ENCODE data around the gene AKR1B15. TPM values are rescaled to one million over a fixed set of nuclear protein-coding genes. Genes with fewer than 3 reads are reported as not detected.
"Not testable (repeated sequence)": the region's sequence is repeated elsewhere in the genome, so short reads cannot be mapped to it uniquely, and the experiment has no call there.

AKR1B15 gene
- total and polyA plus RNA-seq, 5 donors: 0.07 TPM; not detected in 4

DNA sequence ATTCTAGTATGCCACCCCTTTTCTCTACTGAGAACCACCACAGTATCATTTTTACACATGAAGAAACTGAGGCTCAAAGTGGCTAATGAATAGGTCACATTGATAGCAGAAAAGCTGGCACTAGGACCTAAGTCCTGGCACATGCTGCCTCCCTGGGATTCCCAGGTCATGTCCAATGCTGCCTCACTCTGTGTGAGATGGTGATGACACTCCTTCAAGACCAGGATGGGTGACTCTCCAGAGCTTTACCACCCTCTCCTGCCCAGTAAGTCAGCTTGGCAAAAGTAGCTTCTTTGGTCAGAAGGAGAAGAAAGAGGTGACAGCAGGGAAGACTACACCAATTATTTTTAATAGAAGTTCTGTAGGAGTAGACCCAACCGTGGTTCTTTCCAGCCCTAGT, 34.8 kb upstream of the AKR1B15 start:
- Histone ChIP-seq H3K27ac (ENCODE audit: low read length) (no peak overlapping the region), H3K9me3 (ENCODE audit: control insufficient read depth, low read length) (no peaks in the 10 kb centered on the region), H3K4me3 (ENCODE audit: low read length) (no peak overlapping the region), H3K4me1 (ENCODE audit: control insufficient read depth, insufficient read depth, low read length) (no peaks in the 10 kb centered on the region), H3K27me3 (ENCODE audit: control insufficient read depth, insufficient read depth) (no peaks in the 10 kb centered on the region)
- intact Hi-C loops (cut with DNase I): loop anchor here in 2 of 4 donors (2.0 to 10.0 kb wide), 3 partner anchors 82 to 93 kb away; no protein-coding TSS in a partner anchor
- DNase-seq (no peak), ATAC-seq (peak in 1 of 2 donors; percentile 39)
- 25% methylated on average over 1 of the region's 1 CpG for WGBS

DNA sequence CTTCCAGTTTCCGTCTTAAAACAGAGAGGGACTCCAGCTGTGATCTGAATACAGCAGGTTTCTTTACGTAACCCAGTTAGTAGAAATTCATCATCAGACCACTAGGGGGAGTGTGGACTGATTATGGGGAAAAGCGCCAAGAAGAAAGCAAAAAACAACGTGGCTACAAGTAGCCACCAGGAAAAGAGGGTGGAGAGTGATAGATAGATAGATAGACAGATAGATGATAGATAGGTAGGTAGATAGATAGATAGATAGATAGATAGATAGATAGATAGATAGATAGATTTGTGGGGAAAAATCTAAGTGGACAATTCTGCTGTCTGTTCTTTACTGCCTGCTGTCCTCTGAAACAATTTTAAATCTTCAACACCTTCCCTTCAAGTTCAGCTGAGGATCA, 34.2 kb upstream of the AKR1B15 start:
- no peaks in the 10 kb centered on the region for H3K9me3 ChIP-seq (ENCODE audit: control insufficient read depth, low read length)
- no peak overlapping the region for H3K27ac ChIP-seq (ENCODE audit: low read length)
- intact Hi-C loops (cut with DNase I): loop anchor here in 2 of 4 donors (2.0 to 10.0 kb wide), 3 partner anchors 82 to 92 kb away; no protein-coding TSS in a partner anchor
- 3% methylated on average over 4 of the region's 4 CpGs for WGBS
- no peak overlapping the region for H3K4me3 ChIP-seq (ENCODE audit: low read length)
- DNase-seq (no peak), ATAC-seq (peak; percentile 36 to 39)
- no peaks in the 10 kb centered on the region for H3K4me1 ChIP-seq (ENCODE audit: control insufficient read depth, insufficient read depth, low read length)
- no peaks in the 10 kb centered on the region for H3K27me3 ChIP-seq (ENCODE audit: control insufficient read depth, insufficient read depth)

DNA sequence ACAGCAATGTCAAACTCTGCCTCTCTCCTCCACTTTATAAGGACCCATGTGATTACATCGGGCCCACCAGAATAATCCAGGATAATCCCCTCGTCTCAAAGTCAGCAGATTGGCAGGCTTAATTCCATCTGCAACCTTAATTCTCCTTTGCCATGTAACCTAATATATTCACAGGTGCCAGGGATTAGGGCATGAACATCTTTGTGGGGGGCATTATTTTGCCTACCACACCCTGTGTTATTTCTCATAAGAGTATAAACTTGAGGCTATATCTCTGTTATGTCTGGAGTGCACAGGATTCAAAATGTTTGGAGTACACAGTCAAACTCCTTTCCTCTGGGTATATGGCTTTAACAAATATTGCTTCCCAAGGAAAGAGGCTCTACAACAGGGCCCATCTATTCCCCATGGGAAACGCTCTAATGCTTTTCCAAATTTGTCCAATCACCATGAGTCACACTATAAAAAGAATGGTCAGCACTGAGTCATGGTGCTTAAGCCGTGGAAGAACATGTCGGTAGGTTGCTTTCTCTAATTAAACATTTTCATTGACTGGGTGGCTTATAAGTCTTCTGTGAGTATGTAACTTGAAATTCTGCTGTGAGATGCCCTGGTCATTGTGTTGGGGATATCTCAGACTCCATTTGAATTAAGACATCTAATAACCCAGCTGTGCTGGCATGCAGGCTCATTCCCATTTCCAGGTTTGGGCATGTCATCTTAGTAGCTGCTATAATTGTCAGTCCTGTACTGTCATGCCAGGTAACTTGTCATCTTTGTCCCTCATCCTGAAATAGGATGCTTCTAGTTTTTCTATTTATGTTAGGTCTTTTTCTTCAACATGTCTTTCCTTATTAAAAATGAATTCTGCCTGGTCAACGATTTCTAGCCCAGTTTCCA, 33.1 kb upstream of the AKR1B15 start:
- no peaks in the 10 kb centered on the region for H3K4me1 ChIP-seq (ENCODE audit: control insufficient read depth, insufficient read depth, low read length)
- intact Hi-C loops (cut with DNase I): loop anchor here in 3 of 4 donors (2.0 to 10.0 kb wide), 3 partner anchors 89 to 91 kb away; no protein-coding TSS in a partner anchor
- no peaks in the 10 kb centered on the region for H3K9me3 ChIP-seq (ENCODE audit: control insufficient read depth, low read length)
- ATAC-seq (peak; percentile 39 to 40), DNase-seq (no peak)
- H3K27me3 ChIP-seq (ENCODE audit: control insufficient read depth, insufficient read depth): no peaks in the 10 kb centered on the region
- H3K4me3 ChIP-seq (ENCODE audit: low read length): no peak overlapping the region
- H3K27ac ChIP-seq (ENCODE audit: low read length): no peak overlapping the region
- WGBS: 66% methylated on average over 6 of the region's 6 CpGs

DNA sequence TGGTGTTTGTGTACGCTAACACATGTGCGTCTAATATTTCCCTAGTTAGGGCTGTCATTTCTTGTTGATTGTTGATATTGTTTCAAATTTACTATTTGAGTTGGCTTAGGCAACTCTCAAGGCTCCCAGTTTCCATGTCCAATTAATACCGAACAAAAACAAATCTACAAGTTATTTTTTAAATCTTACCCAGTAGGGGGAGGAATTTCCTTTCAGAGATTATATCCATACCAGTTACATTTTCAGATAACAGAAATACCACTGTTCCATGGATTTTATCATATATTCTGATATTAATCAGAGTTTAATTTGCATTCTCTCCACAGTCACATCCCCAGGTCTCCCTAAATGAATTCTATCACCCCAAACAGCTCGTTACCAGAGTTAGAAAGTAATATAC, 28.8 kb upstream of the AKR1B15 start:
- Histone ChIP-seq H3K27me3 (ENCODE audit: control insufficient read depth, insufficient read depth) (no peaks in the 10 kb centered on the region), H3K4me1 (ENCODE audit: control insufficient read depth, insufficient read depth, low read length) (no peaks in the 10 kb centered on the region), H3K27ac (ENCODE audit: low read length) (no peak overlapping the region), H3K9me3 (ENCODE audit: control insufficient read depth, low read length) (no peaks in the 10 kb centered on the region), H3K4me3 (ENCODE audit: low read length) (no peak overlapping the region)
- DNase-seq (no peak), ATAC-seq (no peak)
- 54% methylated on average over 4 of the region's 4 CpGs for WGBS
- intact Hi-C loops (cut with DNase I): no loop called here

DNA sequence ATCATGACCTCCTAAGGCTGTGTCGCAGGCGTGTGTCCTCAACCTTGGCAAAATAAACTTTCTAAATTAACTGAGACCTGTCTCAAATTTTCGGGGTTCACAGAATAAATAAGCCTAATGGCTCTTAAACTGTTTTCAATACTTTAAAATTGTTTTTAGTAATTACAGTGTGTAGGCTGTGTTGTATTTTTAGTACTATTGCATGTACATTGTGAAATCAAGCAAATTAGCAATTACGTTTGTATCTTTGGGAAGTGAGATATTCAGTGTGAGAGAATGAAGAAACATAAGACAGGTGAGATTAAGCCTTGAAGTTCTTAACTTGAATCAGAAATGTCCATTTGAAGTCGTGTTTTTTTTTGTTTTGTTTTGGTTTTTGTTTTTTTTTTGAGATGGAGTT, 26.3 kb upstream of the AKR1B15 start:
- intact Hi-C loops (cut with DNase I): no loop called here
- Histone ChIP-seq H3K4me1 (ENCODE audit: control insufficient read depth, insufficient read depth, low read length) (no peaks in the 10 kb centered on the region), H3K9me3 (ENCODE audit: control insufficient read depth, low read length) (no peaks in the 10 kb centered on the region), H3K4me3 (ENCODE audit: low read length) (no peak overlapping the region), H3K27me3 (ENCODE audit: control insufficient read depth, insufficient read depth) (no peaks in the 10 kb centered on the region), H3K27ac (ENCODE audit: low read length) (no peak overlapping the region)
- DNase-seq (no peak), ATAC-seq (no peak)
- WGBS: 75% methylated on average over 5 of the region's 5 CpGs

DNA sequence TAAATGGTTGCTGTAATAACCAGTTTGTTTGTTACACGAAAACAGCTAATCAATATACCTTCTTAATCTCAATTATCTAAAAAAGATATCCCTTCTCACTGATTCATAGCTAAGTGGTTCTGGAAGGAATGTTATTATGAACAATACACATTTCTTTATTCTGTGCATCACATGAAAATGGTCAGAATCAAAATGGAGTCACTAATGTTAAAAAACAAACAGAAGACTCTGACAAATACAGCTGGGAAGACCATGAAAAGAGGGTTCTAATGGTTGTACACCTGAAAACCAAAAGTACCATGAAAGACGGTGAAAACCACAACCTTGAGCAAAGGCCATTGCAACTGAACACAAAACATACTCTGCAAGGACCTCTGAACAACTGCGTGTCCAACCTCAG, 23.5 kb upstream of the AKR1B15 start:
- DNase-seq; H3K27ac ChIP-seq (ENCODE audit: low read length); H3K9me3 ChIP-seq (ENCODE audit: control insufficient read depth, low read length); H3K4me1 ChIP-seq (ENCODE audit: control insufficient read depth, insufficient read depth, low read length); intact Hi-C loops (cut with DNase I); ATAC-seq; H3K27me3 ChIP-seq (ENCODE audit: control insufficient read depth, insufficient read depth); H3K4me3 ChIP-seq (ENCODE audit: low read length): not testable (repeated sequence)
- WGBS: 89% methylated on average over 3 of the region's 3 CpGs

DNA sequence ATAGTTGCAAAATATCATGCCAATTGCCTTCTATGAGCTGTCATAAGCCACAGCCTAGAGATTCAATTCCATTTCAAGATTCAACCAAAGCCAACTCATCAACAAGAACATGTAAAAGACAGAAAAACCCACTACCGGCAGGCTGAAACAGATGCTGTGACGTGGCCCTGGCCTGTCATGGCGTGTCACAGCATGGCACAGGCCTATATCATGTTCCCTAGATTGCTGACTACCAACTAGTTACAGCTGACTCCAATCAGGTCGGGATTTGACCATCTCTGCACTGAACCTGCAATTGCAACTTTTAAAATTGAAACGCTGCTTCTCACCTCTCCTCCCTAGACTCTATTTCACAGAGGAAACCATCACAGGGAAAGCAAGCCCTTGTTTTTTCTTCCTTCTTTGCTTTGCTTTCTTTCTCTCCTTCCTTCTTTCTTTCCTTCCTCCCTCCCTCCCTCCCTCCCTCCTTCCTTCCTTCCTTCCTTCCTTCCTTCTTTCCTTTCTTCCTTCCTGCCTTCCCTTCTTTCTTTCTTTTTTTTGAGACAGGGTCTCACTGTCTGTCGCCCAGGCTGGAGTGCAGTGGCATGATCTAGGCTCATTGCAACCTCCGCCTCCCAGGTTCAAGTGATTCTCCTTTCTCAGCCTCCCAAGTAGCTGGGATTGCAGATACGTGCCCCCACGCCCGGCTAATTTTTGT, 22.2 kb upstream of the AKR1B15 start:
- not testable (repeated sequence) for ATAC-seq; H3K27ac ChIP-seq (ENCODE audit: low read length)

DNA sequence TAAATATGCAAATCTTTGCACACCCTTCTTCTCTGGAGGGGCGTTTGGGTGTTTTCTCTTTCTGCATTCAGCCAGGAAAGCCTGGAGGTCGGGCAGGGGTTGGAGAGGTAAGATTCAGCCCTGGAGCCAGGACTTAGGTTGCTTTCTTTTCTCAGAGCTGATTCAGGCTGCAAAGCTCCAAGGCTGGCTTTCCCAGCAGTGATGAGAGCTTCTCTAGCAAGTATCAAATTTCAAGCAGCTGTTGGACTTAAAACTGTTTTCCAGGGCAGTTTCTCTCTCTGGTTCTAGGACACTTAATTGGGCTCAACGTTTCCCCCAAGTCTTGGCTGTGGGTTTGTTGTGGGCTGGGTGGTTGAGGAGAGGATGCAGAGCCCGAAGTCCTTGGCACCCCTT, 20.9 kb upstream of the AKR1B15 start:
- ATAC-seq: peak; percentile 25 to 76

More for the DNA sequence above, 22.2 kb upstream of the AKR1B15 start:
- H3K4me1 ChIP-seq (ENCODE audit: control insufficient read depth, insufficient read depth, low read length); H3K27me3 ChIP-seq (ENCODE audit: control insufficient read depth, insufficient read depth); H3K4me3 ChIP-seq (ENCODE audit: low read length); intact Hi-C loops (cut with DNase I); H3K9me3 ChIP-seq (ENCODE audit: control insufficient read depth, low read length); DNase-seq: not testable (repeated sequence)
- WGBS: 90% methylated on average over 10 of the region's 10 CpGs

DNA sequence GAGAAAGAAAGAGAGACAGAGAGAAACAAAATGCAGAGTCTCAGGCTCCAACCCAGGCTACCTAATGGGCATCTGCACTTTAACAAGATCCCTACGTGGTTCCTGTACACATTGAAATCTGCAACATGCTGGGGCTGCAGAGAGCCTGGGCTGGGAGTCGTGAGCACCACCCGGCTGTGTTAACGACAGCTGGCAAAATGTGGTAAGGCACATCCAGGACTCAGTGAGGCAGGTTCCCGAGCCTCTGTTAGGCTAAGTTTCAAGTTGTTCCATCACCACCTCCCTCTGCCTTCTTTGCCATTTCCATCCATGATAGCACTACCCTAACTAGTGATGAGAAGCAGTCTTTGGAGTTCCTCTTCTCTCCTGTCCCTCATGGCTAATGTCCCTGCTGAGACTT, 20.2 kb upstream of the AKR1B15 start:
- H3K9me3 ChIP-seq (ENCODE audit: control insufficient read depth, low read length): no peaks in the 10 kb centered on the region
- H3K4me3 ChIP-seq (ENCODE audit: low read length): no peak overlapping the region
- no peak overlapping the region for H3K27ac ChIP-seq (ENCODE audit: low read length)
- ATAC-seq: no peak
- 70% methylated on average over 5 of the region's 5 CpGs for WGBS
- intact Hi-C loops (cut with DNase I): no loop called here
- no peak for DNase-seq
- peaks cover 3% of the 10 kb centered on the region for H3K4me1 ChIP-seq (ENCODE audit: control insufficient read depth, insufficient read depth, low read length)
- H3K27me3 ChIP-seq (ENCODE audit: control insufficient read depth, insufficient read depth): no peaks in the 10 kb centered on the region

More for the DNA sequence above, 20.9 kb upstream of the AKR1B15 start:
- 26% methylated on average over 4 of the region's 4 CpGs for WGBS
- H3K27me3 ChIP-seq (ENCODE audit: control insufficient read depth, insufficient read depth): no peaks in the 10 kb centered on the region
- H3K27ac ChIP-seq (ENCODE audit: low read length): no peak overlapping the region
- intact Hi-C loops (cut with DNase I): no loop called here
- no peak overlapping the region for H3K4me3 ChIP-seq (ENCODE audit: low read length)
- peak in 1 of 3 donors; percentile 59 for DNase-seq
- H3K4me1 ChIP-seq (ENCODE audit: control insufficient read depth, insufficient read depth, low read length): peaks cover 3% of the 10 kb centered on the region
- H3K9me3 ChIP-seq (ENCODE audit: control insufficient read depth, low read length): no peaks in the 10 kb centered on the region

DNA sequence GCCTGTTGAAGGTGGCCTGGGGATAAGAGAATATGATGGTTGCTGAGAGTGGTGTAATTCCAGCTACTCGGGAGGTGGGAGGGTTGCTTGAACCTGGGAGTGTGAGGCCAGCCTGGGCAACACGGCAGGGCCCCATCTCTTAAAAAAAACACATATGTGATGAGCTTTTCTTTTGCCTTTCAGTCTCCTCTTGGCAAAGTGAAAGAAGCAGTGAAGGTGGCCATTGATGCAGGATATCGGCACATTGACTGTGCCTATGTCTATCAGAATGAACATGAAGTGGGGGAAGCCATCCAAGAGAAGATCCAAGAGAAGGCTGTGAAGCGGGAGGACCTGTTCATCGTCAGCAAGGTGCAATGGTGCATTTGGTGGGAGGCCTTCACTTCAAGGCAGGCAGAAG, 18.4 kb upstream of the AKR1B15 start:
- ATAC-seq (no peak), DNase-seq (no peak)
- Histone ChIP-seq H3K4me1 (ENCODE audit: control insufficient read depth, insufficient read depth, low read length) (peaks cover 3% of the 10 kb centered on the region), H3K9me3 (ENCODE audit: control insufficient read depth, low read length) (no peaks in the 10 kb centered on the region), H3K4me3 (ENCODE audit: low read length) (no peak overlapping the region), H3K27ac (ENCODE audit: low read length) (no peak overlapping the region), H3K27me3 (ENCODE audit: control insufficient read depth, insufficient read depth) (no peaks in the 10 kb centered on the region)
- intact Hi-C loops (cut with DNase I): no loop called here
- 88% methylated on average over 5 of the region's 5 CpGs for WGBS
